GM23338 (cell line): ENCODE results near the gene TSPEAR. TPM values are rescaled to one million over a fixed set of nuclear protein-coding genes. Genes with fewer than 3 reads are reported as not detected.

Source experiments
- ATAC-seq: fragments of 200-7000 bp; cut with Tn5 transposase; 3 replicates; pipeline ENCODE4 v1.9.1; 2020
- DNase-seq: peaks from one replicate; pipeline ENCODE4 v3.0.0-alpha.2; 2015; ENCODE audit warnings: low spot score
- H2AFZ ChIP-seq: fragments of 200-600 bp; sonication (generic); 2 replicates; pipeline ENCODE4 v1.8.0; 2016; ENCODE audit warnings: antibody characterized with exemption, mild to moderate bottlenecking, moderate library complexity
- H3F3A ChIP-seq: fragments of 200-600 bp; sonication (generic); replicated peaks from 2 replicates; pipeline ENCODE4 v1.8.0; 2017; ENCODE audit warnings: antibody characterized with exemption, mixed run types, low read depth
- H3K27ac ChIP-seq: fragments of 200-600 bp; sonication (generic); 2 replicates; pipeline ENCODE4 v1.6.1; 2016; ENCODE audit warnings: low read depth
- H3K27me3 ChIP-seq: fragments of 200-600 bp; sonication (generic); 2 replicates; pipeline ENCODE4 v1.8.0; 2016; ENCODE audit warnings: mild to moderate bottlenecking, mixed run types, moderate library complexity; ENCODE audit not compliant: insufficient read depth
- H3K36me3 ChIP-seq: fragments of 200-600 bp; sonication (generic); 2 replicates; pipeline ENCODE4 v1.8.0; 2016; ENCODE audit warnings: mild to moderate bottlenecking; ENCODE audit not compliant: insufficient read depth
- H3K4me1 ChIP-seq: fragments of 200-600 bp; sonication (generic); 2 replicates; pipeline ENCODE4 v1.8.0; 2016; ENCODE audit warnings: mild to moderate bottlenecking, moderate library complexity; ENCODE audit not compliant: insufficient read depth
- H3K4me2 ChIP-seq: fragments of 200-600 bp; sonication (generic); 2 replicates; pipeline ENCODE4 v1.7.1; 2017; ENCODE audit warnings: mixed run types
- H3K4me3 ChIP-seq: fragments of 200-600 bp; sonication (generic); 2 replicates; pipeline ENCODE4 v1.6.1; 2016; ENCODE audit warnings: mixed run types
- H3K79me2 ChIP-seq: fragments of 200-600 bp; sonication (generic); replicated peaks from 2 replicates; pipeline ENCODE4 v1.8.0; 2017; ENCODE audit warnings: mild to moderate bottlenecking; ENCODE audit not compliant: insufficient read depth
- H3K9me2 ChIP-seq: fragments of 200-600 bp; sonication (generic); 2 replicates; pipeline ENCODE4 v1.8.0; 2017; ENCODE audit not compliant: insufficient read depth
- H4K20me1 ChIP-seq: fragments of 200-600 bp; sonication (generic); replicated peaks from 2 replicates; pipeline ENCODE4 v1.8.0; 2017; ENCODE audit warnings: mild to moderate bottlenecking; ENCODE audit not compliant: insufficient read depth
- H3K27ac Mint-ChIP-seq: 2 replicates; pipeline ENCODE4 v1.8.0; 2020; ENCODE audit warnings: inconsistent platforms, mild to moderate bottlenecking, moderate library complexity, mixed read lengths
- H3K27me3 Mint-ChIP-seq: 3 replicates; pipeline ENCODE4 v1.8.0; 2022; ENCODE audit warnings: low read depth, mild to moderate bottlenecking, moderate library complexity, mixed read lengths, inconsistent platforms; ENCODE audit not compliant: insufficient read depth, poor library complexity
- H3K36me3 Mint-ChIP-seq: 3 replicates; pipeline ENCODE4 v1.8.0; 2021; ENCODE audit warnings: low read depth, mild to moderate bottlenecking, inconsistent platforms, moderate library complexity, mixed read lengths
- H3K4me1 Mint-ChIP-seq: 3 replicates; pipeline ENCODE4 v1.8.0; 2020; ENCODE audit warnings: mild to moderate bottlenecking, inconsistent platforms, mixed read lengths
- H3K4me3 Mint-ChIP-seq: 3 replicates; pipeline ENCODE4 v1.8.0; 2021; ENCODE audit warnings: moderate library complexity, mild to moderate bottlenecking, inconsistent platforms, mixed read lengths
- H3K9me3 Mint-ChIP-seq: 3 replicates; pipeline ENCODE4 v1.8.0; 2020; ENCODE audit warnings: moderate library complexity, mild to moderate bottlenecking, inconsistent platforms, mixed read lengths
- CTCF ChIP-seq, 2 experiments: fragments of 200-600 bp in 1 of 2; sonication (generic) in 1 of 2; conservative IDR thresholded peaks; 2 replicates each; pipeline versions ENCODE4 v1.5.1 to v1.6.1; 2016 to 2017; ENCODE audit warnings: antibody characterized with exemption in 2 of 2, low read depth in 2 of 2, mild to moderate bottlenecking in 2 of 2, moderate library complexity in 1 of 2
- ETS1 ChIP-seq: IDR thresholded peaks from 2 replicates; pipeline ENCODE4 v1.6.1; 2016; ENCODE audit warnings: antibody characterized with exemption
- JUNB ChIP-seq: IDR thresholded peaks from one replicate; pipeline ENCODE4 v1.6.1; 2016; ENCODE audit warnings: antibody characterized with exemption; ENCODE audit not compliant: unreplicated experiment
- NANOG ChIP-seq: IDR thresholded peaks from 2 replicates; pipeline ENCODE4 v1.6.1; 2016; ENCODE audit warnings: antibody characterized with exemption, borderline replicate concordance
- ZNF331 ChIP-seq: fragments of 250-450 bp; sonication (Bioruptor Pico); IDR thresholded peaks from 2 replicates; pipeline ENCODE4 v1.5.0; 2020; ENCODE audit warnings: low read depth, mild to moderate bottlenecking, moderate library complexity
- ZNF462 ChIP-seq: fragments of 250-450 bp; sonication (Bioruptor Pico); IDR thresholded peaks from 2 replicates; pipeline ENCODE4 v1.5.0; 2020; ENCODE audit warnings: mild to moderate bottlenecking, moderate library complexity
- polyA plus RNA-seq: library from polyadenylated mRNA; unstranded; fragments of >200 nt; fragmentation: Nextera tagmentation; extraction: Ambion mirVana; gene quantifications from 2 replicates; pipeline ENCODE4 v1.2.1, GENCODE V29; 2016
- total RNA-seq: library from RNA; depleted of rRNA; stranded (reverse); fragments of >200 nt; shearing (Covaris generic); gene quantifications from 2 replicates; pipeline ENCODE4 v1.2.3, GENCODE V29; 2014

Gene TSPEAR
- total and polyA plus RNA-seq, 2 experiments from 2014 or later, result 0.35 to 0.92 TPM

GRCh38 chr21:44612029-44612486 lies 99.3 kb downstream of the TSPEAR start, which contains the start of gene KRTAP10-8 (continued):
- TF ChIP-seq ZNF462 (CRISPR knock-in tag) (no peak), ETS1 (no peak)

GRCh38 chr21:44611551-44611950 lies 99.8 kb downstream of the TSPEAR start:
- Mint-ChIP-seq H3K27me3 (peaks cover 8% of the 10 kb centered on the region), H3K36me3 (peaks cover 19% of the 10 kb centered on the region), H3K9me3 (peaks cover 43% of the 10 kb centered on the region), H3K27ac (no peak overlapping the region), H3K4me3 (no peak overlapping the region), H3K4me1 (peaks cover 9% of the 10 kb centered on the region)
- H3K79me2 ChIP-seq, result no peaks in the 10 kb centered on the region
- H3K4me1 ChIP-seq, result no peaks in the 10 kb centered on the region
- H3F3A ChIP-seq, result no peaks in the 10 kb centered on the region
- H3K9me2 ChIP-seq, result no peaks in the 10 kb centered on the region
- H3K4me3 ChIP-seq, result no peak overlapping the region
- no peaks in the 10 kb centered on the region for H4K20me1 ChIP-seq
- DNase-seq (no peak), ATAC-seq (no peak)
- no peak overlapping the region for H2AFZ ChIP-seq
- H3K36me3 ChIP-seq, result 0 out of 2 replicates have a peak, but pooled peaks cover 4% of the 10 kb centered on the region
- H3K27me3 ChIP-seq, result no peaks in the 10 kb centered on the region
- H3K4me2 ChIP-seq, result no peak overlapping the region
- no peak overlapping the region for H3K27ac ChIP-seq
- TF ChIP-seq CTCF (conservative IDR thresholded peaks at IDR 0.05; ENCODE audit: low read depth in 2 of 2) (no peak), JUNB (no peak), NANOG (no peak), ZNF331 (CRISPR knock-in tag) (no peak), ZNF462 (CRISPR knock-in tag) (no peak)
